GM23248 (cell line): ENCODE data around the gene FOXN1.

Experiments
- EZH2 ChIP-seq: fragments of 200-600 bp; sonication (generic); IDR thresholded peaks from 2 replicates; pipeline ENCODE4 v1.6.1; 2018; ENCODE audit warnings: antibody characterized with exemption, mild to moderate bottlenecking; ENCODE audit not compliant: insufficient read depth, poor library complexity, severe bottlenecking
- EZH2phosphoT487 ChIP-seq: fragments of 200-600 bp; sonication (generic); IDR thresholded peaks from 2 replicates; pipeline ENCODE4 v1.6.1; 2018; ENCODE audit warnings: antibody characterized with exemption, moderate library complexity, mild to moderate bottlenecking, low read depth; ENCODE audit not compliant: insufficient read depth

DNA sequence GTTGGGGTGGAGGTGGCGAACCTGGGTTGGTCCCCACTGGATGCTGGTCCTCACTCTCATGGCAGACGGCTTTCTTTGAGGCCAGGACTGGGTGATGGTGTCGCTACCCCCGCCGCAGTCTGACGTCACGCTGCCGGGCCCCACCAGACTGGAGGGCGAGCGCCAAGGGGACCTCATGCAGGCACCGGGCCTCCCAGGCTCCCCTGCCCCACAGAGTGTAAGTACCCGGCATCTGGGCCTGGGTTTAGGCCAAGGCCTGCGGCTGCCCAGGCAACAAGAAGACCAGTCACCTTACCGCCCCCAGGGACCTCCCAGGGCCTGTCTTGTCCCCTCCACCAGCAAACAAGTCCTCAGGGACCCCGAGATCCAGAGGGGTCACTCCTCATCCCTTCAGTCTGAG lies 17.7 kb downstream of the FOXN1 start:
- TF ChIP-seq EZH2 (no peak), EZH2phosphoT487 (no peak)
